Hepatocyte (in vitro differentiated cells): Measurements from ENCODE around the gene REPS2.

Source experiments
- EZH2 ChIP-seq: fragments of 200-600 bp; sonication (generic); IDR thresholded peaks from 2 replicates; pipeline ENCODE4 v1.6.1; 2016; ENCODE audit warnings: antibody characterized with exemption, mild to moderate bottlenecking, borderline replicate concordance
- TF ChIP-seq, protein P1 (sequence below): fragments of 200-600 bp; sonication (generic); IDR thresholded peaks from 2 replicates; pipeline ENCODE4 v1.5.1; 2016; ENCODE audit warnings: antibody characterized with exemption, mild to moderate bottlenecking; ENCODE audit not compliant: poor library complexity

GRCh38 chrX:16953606-16954211 is 7.3 kb downstream of the REPS2 start:
- TF ChIP-seq, protein P1, sequence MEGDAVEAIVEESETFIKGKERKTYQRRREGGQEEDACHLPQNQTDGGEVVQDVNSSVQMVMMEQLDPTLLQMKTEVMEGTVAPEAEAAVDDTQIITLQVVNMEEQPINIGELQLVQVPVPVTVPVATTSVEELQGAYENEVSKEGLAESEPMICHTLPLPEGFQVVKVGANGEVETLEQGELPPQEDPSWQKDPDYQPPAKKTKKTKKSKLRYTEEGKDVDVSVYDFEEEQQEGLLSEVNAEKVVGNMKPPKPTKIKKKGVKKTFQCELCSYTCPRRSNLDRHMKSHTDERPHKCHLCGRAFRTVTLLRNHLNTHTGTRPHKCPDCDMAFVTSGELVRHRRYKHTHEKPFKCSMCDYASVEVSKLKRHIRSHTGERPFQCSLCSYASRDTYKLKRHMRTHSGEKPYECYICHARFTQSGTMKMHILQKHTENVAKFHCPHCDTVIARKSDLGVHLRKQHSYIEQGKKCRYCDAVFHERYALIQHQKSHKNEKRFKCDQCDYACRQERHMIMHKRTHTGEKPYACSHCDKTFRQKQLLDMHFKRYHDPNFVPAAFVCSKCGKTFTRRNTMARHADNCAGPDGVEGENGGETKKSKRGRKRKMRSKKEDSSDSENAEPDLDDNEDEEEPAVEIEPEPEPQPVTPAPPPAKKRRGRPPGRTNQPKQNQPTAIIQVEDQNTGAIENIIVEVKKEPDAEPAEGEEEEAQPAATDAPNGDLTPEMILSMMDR: no peak
- TF ChIP-seq EZH2: no peak
